Measurements from ENCODE around the gene PYDC1.
A peak's percentile ranks its signal among the peaks of the same experiment; 100 is the strongest.
"Not testable (repeated sequence)": the region's sequence is repeated elsewhere in the genome, so short reads cannot be mapped to it uniquely, and the experiment has no call there.

The PYDC1 gene

DNA sequence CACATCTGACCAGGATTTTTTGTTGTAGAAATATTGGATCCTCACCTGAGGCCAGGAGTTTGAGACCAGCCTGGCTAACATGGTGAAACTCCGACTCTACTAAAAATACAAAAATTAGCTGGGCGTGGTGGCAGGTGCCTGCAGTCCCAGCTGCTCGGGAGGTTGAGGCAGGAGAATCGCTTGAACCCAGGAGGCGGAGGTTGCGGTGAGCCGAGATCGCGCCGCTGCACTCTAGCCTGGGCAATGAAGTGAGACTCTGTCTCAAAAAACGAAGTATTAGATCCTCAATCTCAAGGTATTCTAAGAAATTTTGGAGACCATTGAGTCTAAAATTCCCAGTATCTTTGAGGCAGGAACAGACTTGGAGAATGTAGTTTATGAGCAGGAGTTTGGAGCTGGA is 21.1 kb downstream of the PYDC1 start:
- DNase-seq, result not testable (repeated sequence)

DNA sequence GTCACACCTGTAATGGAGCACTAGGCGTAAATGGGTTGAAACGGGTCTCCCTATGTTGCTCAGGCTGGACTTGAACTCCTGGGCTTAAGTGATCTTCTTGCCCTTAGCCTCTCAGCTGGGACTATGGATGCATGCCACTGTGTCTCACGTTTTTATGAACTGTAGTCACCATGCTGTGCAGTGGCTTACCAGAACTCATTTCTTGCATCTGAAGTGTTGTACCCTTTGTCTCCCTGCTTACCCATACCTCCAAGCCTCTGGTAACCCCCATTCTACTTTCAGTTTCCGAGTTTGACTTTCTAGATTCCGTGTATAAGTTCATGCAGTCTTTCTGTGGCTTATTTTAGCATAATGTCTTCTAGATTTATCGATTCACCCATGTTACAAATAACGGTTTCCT is 22.0 kb downstream of the PYDC1 start:
- no peak for DNase-seq

DNA sequence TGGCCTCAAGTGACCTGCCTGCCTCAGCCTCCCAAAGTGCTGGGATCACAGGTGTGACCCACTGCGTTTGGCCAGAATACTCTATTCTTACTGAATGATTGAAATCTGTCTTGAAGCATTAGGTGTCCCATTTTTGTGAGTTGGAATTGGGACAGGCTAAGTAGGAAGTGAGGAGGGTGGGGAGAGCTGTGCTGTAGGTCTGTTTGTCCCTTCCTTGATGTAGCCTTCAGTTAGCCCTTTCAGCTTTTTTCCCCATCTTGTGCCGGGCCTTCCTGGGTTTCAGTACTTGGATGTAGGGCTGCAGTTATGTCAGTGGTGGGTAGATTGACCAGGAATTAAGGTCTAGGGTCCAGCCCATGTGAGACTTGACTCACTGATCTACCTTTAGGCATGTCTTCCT is 23.1 kb downstream of the PYDC1 start:
- DNase-seq, result no peak

DNA sequence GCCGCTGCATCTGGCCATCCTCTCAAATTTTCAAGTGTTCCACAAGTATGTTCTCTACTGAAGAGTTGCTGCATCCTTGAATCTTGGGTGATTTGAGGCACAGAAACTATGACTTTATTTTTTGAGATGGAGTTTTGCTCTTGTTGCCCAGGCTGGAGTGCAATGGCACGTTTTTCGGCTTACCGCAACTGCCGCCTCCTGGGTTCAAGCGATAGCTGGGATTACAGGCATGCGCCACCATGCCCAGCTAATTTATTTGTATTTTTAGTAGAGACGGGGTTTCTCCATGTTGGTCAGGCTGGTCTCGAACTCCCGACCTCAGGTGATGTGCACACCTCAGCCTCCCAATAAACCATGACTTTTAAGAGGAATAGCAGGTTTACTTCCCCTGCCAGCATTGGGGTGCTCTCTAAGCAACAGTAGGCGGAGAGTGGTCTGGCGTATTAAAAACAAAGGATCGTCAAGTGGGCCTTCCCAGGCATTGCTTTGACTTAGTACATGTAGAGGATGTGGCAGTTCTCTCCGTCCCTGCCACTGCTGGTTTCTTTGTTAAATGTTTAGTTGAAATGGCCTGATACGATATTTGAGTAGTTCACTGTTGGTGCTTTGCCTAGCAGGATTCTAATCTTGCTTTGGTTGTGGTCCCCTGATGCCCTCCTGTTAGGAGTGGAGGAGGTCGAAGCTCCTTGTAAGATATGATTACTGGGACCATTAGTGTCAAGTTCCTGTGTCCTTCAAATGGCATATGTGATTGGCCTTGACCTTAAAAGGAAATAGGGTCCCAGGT is 23.9 kb downstream of the PYDC1 start:
- no peak for DNase-seq

DNA sequence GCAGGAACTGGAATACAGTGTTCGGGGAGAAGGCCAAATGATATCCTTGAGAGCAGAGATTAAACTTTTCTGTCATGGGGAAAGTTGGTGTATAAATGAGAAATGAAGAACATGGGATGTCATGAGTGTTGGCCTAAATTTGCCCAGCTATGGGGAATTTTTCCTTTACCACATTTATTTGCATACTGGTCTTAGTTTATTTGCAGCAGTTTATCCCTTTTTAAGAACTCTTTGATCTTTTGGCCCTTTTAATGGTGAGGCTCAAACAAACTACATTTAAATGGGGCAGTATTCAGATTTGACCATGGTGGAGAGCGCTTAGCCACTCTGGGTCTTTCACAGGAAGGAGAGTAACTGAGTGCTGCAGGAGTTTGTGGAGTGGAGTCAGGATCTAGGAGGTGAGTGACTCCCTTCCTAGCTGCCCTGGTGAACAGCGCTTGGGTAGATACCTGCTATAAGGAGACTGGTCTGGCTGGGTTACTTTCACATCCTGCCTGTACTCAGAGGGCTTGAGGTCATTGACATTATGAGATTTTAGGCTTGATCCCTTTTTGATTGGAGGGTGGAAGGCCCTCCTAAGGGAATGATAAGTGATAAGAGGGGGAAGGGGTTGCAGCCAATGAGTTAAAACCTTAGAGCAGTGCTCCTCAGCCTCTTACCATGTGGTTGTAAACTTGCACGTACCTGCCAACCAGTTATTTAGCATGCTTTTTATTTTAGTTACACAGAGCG is 25.1 kb downstream of the PYDC1 start:
- DNase-seq, result no peak

DNA sequence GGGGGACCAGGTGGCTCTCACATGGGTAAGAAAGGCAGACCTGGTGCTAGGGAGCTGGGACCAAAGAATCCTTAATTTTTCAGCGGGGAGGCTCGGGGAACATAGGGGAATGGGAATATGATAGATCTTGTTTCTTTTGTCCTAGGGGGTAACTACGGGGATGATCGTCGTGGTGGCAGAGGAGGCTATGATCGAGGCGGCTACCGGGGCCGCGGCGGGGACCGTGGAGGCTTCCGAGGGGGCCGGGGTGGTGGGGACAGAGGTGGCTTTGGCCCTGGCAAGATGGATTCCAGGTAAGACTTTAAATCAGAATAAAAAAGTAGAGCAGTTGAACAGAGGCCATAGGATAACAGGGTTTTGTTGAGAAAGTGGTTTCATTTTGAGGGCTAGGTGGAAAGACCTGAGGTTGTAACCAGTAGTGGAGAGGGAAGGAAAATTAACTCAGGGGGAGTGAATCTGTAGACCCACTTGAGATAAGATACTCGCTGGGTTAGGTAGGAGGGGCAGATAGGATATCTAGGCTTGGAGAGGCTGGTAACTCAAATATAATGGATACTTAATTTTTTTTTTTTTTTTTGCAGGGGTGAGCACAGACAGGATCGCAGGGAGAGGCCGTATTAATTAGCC is 26.0 kb downstream of the PYDC1 start:
- DNase-seq, result no peak

DNA sequence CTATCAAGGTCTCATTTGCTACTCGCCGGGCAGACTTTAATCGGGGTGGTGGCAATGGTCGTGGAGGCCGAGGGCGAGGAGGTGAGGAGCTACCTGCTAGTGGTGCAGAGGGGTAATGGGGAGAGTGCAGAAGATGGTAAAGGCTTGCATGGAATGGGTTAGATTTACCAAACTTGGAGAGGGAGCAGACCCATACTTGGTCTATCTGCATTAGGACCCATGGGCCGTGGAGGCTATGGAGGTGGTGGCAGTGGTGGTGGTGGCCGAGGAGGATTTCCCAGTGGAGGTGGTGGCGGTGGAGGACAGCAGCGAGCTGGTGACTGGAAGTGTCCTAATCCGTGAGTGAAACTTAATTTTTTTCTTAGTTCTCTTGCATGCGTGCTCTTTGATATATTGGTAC is 26.9 kb downstream of the PYDC1 start:
- DNase-seq, result no peak

DNA sequence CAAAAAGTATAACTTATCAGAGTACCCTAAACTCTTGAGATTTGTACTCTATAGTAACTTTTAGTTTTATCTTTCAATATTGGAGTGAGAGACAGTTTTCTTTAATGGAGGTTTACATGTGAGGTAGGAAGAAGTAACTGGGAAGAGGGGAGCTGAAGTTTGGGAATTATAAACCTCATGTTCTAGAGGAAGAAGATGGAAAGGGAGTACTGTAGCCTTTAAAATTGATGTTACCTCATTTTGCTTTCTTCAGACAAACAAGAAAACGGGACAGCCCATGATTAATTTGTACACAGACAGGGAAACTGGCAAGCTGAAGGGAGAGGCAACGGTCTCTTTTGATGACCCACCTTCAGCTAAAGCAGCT is 27.5 kb downstream of the PYDC1 start:
- no peak for DNase-seq

DNA sequence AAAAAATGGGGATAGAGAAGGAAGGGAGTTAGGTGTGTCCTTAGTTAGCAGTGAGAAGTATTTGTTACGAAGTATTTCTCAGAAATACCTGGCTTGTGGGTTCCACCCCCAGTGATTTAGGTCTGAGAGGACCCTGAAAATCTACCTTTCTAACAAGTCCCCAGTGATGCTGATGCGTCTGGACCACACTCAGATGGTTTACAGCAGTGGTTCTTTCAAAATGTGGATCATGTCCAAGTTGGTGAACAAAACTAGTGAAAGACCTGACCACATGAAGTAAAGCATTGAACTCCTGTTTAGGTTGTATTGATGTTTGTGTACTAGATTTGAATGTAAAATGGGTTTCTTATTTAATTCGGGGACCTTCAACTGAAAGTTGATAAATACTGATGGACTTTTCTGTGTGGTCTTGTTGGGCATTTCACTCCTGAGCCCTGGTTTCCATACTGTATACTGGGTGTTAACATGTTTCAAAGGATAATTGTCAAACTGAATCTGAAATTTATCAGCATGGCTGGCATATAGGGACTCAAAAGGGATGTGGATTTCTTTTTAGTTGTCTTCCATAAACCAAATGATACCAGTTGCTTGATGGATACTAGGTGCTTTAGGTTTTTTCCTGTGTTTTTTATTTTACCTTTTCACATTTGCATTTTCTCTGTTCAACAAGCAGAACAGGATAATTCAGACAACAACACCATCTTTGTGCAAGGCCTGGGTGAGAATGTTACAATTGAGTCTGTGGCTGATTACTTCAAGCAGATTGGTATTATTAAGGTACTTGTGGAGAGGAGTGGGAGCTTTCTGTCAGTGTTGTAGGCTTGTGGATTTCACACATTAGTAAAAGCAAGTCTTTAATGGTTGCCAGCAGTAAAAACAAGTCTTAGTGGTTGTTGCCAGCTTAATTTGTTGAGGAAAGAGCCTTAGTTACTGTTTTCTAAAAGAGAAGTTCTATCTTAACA is 28.2 kb downstream of the PYDC1 start:
- DNase-seq, result no peak

DNA sequence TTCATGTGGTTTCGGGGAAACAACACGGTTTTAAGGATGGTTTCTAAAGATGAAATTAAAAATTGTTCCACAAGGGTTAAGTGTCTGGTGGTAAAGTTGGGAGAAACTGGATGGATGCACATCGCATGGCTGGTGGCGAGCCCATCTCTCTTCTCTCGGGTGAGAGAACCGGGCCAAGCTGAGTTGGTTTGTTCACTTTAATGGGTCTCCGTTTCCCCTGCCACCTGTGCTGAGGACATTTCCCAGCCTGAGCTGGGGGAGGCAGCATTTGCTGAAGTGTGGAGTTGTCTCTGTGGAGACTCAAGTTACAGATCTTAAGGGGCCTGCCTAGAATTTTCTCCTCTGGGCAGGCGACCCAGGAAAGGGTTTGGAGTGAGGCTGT is 29.1 kb downstream of the PYDC1 start:
- DNase-seq, result no peak

DNA sequence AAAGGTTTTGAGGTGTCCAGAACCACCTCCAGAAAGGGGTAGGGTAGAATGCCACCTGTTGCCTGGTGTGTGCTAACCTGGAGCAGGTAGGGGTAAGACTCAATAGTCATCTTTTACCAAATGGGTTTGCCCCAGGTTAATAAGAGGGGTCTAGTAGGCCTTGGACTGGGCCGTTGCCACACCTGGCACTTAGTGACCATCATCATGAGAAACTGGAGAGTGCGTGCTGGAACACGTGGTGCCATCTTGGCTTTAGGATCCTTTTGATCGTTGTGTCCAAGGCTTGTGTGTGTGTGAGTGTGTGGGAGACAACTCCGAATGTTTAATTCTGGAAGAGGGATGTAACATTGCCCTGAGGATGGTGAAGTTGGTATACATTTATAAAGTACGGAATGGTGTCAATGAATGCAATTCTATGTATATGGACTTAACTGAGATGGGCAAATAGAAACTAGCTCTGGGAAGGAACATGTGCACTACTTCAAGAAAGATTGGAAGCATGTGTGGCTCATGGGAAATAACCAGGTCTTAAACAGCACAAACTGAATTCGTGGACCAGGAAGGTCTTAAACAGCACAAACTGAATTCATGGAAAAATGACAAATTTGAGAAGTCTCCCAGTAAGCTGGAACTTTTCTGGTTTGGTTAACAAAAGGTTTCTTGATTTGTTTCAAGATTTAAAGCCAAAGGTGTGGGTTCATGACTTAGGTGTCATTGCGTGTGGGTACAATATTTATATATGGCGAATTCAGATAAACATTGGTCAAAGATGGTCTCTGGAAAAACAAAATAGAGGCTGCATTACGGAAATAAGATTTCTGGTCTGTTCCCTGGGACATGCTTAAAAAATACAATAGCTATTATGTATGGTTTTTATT is 29.8 kb downstream of the PYDC1 start:
- no peak for DNase-seq

DNA sequence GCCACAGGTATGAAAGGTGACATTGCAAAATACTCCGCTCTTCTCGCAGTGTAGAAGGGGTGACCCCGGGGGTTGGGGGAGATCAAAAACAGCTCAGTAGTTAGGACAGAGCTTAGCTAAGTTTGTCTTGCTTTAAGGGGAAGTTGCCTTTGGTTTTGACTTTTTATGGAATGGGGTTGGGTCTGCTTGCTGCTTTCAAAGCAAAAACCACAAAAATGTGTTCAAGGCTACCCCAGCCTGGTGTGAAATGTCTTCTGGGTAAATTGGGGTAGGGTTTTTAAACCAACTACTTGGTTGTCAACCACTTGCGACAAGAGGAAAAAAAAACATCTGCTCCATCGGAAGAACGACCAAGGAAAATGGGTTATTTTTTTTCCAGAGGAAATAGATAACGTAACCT is 30.8 kb downstream of the PYDC1 start:
- DNase-seq, result no peak

DNA sequence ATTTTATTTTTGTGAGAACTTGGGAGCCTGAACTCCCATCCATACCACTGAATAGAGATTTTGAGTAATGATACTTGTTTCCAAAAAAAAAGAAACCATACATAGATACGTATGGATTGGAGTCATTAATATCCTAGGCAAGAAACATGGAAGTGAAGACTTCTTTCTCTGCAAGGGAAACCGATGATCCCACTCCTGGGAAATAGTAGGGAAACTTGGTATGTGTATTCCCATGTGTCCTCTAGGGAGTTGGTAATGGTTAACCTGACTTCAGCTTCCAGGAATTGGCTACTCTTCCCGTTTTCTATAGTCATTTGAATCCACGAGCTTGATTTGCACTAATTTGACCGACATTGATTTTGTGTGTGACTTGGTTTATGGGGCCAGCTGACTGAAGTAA is 31.6 kb downstream of the PYDC1 start:
- no peak for DNase-seq

DNA sequence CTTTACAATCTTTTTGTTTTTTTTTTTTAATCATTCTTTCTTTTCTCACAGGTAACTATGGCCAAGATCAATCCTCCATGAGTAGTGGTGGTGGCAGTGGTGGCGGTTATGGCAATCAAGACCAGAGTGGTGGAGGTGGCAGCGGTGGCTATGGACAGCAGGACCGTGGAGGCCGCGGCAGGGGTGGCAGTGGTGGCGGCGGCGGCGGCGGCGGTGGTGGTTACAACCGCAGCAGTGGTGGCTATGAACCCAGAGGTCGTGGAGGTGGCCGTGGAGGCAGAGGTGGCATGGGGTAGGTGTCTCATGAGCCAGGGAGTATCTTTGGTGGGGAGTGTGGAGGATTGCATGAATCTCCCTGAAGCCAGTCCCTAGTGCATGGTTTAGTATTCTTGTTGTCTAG is 32.0 kb downstream of the PYDC1 start:
- no peak for DNase-seq

DNA sequence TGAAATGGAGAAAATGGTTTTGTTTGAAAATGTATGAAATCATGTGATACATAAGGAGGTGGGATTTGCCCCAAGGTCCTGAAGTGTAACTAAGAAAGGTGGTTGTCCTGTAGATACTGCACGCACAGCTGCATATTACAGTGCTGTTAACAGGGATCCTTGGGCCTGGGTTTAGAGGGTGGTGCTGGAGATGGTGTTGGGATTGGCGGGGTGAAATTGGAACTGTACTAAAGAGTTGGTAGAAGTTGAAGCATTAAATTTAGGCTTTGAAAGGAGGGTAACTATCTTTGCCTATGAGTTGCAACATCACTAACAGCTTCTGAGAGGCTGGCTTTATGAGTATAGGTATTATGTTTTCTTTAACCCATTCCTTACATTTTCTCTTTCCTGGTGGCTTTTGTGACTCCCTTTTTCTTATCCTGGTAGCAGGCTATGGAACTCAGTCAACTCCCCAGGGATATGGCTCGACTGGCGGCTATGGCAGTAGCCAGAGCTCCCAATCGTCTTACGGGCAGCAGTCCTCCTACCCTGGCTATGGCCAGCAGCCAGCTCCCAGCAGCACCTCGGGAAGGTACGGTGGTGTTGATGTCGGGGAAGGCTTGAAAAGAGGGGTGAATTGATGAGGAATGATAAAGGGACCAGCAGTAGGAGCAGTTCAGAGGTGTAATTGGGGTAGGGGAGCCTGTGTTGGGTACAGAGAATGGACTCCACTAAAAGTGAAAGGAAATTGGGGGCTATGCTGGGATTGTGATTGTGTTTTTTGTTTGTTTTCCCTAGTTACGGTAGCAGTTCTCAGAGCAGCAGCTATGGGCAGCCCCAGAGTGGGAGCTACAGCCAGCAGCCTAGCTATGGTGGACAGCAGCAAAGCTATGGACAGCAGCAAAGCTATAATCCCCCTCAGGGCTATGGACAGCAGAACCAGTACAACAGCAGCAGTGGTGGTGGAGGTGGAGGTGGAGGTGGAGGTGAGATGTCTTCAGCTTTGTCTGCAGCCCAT is 33.2 kb downstream of the PYDC1 start:
- DNase-seq, result no peak

DNA sequence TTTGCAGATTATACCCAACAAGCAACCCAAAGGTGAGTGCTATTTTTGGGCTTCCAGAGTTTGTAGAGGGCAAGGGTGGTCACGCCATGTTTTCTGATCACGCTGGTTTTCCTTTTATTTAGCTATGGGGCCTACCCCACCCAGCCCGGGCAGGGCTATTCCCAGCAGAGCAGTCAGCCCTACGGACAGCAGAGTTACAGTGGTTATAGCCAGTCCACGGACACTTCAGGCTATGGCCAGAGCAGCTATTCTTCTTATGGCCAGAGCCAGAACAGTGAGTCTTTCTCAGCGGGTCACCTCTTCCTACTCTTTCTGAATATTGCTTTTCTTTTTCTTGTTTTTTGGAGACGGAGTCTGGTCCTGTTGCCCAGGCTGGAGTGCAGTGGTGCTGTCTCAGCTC is 34.5 kb downstream of the PYDC1 start:
- no peak for DNase-seq

DNA sequence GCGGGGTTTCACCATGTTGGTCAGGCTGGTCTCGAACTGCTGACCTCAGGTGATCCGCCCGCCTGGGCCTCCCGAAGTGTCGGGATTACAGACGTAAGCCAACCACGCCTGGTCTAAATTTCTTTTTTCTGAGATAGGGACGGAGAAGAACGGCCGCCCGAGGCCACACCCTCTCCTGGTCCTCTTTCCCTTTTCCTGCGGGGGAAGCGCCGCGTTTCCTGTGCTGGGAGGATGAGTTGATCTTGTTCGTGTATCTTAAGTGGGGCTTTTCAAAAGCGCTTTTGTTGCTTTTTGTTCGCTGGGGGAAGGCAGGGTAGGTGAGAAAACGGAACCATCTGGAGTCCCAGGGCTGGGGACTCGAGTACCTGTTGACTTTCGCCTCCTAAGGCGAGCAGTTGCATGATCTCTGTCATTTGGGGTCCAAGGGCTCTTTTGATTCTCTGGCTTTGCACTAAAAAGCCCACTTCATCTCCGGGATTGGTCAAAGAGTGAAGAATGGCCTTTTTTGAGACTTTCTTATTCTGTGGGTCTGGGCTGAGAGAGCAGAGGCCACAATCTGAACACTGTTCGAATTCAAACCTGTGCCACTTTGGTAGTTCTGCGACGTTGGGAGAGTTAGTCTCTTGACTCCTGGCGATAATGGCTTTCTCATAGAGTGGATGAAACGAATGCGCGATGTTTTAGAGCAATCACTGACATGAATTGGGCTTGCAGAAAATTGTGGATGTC is 35.7 kb downstream of the PYDC1 start:
- no peak for DNase-seq

DNA sequence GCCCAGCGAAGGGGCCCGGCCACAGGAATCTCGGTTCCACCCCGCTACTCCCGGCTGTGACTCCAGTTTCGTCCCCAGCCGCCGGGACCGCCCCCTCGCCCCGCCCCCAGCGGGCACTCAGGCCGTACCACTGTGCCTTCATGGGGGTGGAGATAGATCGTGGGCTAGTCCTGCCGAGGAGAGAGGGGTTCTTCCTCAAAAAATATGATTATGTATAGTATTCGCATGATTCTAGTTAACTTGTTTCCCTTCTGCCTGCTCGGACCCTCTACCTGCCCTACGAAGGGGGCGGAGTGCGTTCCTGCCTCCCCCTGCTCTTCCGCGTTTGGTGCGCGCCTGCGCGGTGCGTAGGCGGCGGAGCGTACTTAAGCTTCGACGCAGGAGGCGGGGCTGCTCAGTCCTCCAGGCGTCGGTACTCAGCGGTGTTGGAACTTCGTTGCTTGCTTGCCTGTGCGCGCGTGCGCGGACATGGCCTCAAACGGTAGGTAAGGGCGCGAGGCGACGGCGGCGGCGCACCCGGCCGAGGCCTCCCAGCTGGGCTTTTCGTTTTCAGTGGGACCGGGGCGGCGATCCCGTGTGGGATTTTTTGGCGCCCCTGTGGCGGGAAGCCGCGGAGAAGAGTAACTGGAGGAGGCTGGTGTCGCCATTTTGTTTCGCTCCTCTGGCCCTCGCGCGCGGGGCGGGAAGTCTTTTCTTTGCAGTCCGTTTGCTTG is 37.0 kb downstream of the PYDC1 start, which contains the start of gene FUS:
Gene FUS, plus strand, starts transcription at position 393 of the 713 bp plus-strand sequence. Its CDS starts 76 bp downstream, at position 469.
- peak; percentile 84 for DNase-seq

DNA sequence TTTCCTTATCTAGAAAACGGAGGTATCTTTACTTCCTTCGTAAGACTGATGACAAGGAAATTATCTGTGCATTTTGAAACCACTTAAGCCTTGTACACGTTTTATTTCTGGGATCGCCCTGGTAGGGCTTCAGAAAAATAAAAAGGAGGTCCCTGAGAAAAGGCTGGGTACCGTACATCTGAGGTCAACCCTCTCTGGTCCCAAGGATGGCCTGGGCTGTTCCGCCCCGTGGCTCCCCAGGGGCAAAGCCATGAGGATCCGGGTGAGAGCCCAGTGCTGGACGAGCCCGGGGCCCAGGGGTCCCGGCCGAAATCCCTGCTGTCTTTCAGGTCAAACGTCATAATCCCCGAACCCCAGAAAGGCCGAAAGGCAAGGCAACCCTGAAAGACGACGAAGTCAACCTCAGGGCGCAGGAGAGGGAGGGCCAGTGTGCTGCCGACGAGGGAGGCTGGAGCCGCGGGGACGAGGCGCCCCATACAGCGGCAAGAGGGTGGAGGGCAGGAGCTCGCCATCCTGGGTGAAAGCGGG is 37.7 kb downstream of the PYDC1 start:
- DNase-seq, result no peak

Data from fibroblast of upper back skin (primary cell).